OCI-LY7 (cell line): ENCODE measurements around the gene KCNG4.

Source experiments
- CTCF ChIP-seq: fragments of 200-600 bp; sonication (generic); conservative IDR thresholded peaks from 2 replicates; pipeline ENCODE4 v1.5.1; 2014; ENCODE audit warnings: mild to moderate bottlenecking, antibody characterized with exemption, low read length, moderate library complexity, mixed read lengths
- EZH2phosphoT487 ChIP-seq: fragments of 200-600 bp; sonication (generic); IDR thresholded peaks from 2 replicates; pipeline ENCODE4 v1.6.1; 2018; ENCODE audit warnings: low read depth, borderline replicate concordance, mild to moderate bottlenecking, mixed run types, antibody characterized with exemption, low read length, moderate library complexity, mixed read lengths

DNA sequence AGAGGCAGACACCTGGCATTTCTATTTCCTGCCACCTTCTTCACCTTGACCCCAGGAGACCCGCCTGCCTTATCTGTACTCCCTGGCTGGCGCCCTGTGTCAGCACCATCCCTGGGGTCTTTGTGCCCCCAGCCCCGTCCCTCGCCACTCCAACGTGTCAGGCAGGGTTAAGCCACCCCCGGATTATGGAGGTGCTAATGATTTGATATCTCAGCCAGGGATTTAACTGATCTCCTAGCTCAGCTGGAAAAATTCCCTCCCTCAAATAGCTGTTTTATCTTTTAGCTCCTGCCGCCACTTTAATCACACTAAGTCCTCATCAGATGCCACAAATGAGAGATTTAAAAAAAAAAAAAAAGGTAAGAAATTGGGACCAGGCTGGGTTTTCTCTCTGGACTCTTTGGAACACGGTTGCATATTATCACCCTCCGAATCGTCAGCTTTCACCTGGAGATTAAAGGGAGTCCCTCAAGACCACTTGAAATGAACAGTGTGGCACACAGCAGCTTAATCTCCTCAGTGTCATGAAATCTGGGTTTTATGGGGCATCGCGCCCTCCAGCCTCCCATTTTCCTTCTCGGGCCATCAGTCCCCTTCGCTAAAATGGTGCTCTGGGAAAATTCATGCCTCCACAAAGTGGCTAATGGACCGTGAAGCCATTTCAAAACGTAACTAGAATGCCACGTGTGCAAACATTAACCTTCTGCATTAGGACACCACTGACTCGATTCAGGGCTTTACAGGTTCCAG lies 28.7 kb upstream of the KCNG4 start:
- TF ChIP-seq CTCF (no peak), EZH2phosphoT487 (no peak)
